ENCODE data around the gene PKD1.

PKD1 gene

DNA sequence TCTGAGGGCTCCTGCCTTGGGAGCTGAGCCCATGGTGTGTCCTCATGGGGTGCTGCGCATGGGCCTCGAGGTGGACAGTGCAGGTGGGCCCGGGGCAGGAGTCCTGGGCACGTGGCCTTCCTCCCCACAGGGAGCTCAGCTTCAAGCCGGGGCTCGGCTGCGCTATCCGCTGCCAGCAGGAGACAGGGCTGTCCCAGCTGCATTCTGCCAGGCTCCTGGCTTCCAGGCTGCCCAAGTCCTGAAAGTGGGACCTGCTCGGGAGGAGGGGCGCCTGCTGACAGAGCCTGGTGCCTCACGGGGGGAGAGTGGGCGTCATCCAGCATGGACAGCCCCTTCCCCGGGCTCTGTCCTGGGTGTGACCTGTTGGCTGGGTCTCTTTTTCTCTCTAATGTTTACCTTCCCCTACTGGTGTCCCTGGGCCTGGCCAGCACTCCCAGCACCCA lies 27.0 kb upstream of the PKD1 start:
- no peak overlapping the region for H3K4me3 ChIP-seq (replicated peaks in 1 of 2; ENCODE audit: low read depth in 2 of 2, low read length in 2 of 2)
- TF ChIP-seq, protein P1, sequence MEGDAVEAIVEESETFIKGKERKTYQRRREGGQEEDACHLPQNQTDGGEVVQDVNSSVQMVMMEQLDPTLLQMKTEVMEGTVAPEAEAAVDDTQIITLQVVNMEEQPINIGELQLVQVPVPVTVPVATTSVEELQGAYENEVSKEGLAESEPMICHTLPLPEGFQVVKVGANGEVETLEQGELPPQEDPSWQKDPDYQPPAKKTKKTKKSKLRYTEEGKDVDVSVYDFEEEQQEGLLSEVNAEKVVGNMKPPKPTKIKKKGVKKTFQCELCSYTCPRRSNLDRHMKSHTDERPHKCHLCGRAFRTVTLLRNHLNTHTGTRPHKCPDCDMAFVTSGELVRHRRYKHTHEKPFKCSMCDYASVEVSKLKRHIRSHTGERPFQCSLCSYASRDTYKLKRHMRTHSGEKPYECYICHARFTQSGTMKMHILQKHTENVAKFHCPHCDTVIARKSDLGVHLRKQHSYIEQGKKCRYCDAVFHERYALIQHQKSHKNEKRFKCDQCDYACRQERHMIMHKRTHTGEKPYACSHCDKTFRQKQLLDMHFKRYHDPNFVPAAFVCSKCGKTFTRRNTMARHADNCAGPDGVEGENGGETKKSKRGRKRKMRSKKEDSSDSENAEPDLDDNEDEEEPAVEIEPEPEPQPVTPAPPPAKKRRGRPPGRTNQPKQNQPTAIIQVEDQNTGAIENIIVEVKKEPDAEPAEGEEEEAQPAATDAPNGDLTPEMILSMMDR (IDR thresholded peaks at IDR 0.05; ENCODE audit: low read depth, low read length), result no peak

DNA sequence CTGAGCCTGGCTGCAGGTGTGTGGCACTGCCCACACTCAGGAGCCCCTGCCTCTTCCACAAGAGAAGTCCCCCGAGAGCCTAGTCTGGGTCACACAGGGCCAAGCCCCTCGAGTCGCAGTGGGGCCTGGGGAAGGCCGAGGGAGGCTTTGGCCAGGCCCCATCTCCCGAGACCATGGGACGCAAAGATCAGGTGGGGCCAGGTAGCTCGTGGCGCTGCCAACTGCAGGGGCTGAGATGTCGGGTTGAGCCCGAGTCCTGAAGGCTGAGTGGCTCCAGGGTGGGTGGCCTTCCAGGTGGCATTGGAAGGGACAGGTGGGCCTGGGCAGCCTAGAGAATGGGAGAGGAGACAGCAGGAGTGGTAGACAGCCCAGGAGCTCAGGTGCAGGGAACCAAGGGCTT lies 26.2 kb upstream of the PKD1 start:
- TF ChIP-seq, protein P1 (IDR thresholded peaks at IDR 0.05; ENCODE audit: low read depth, low read length), result no peak
- H3K4me3 ChIP-seq (replicated peaks in 1 of 2; ENCODE audit: low read depth in 2 of 2, low read length in 2 of 2), result no peak overlapping the region
- no peak for DNase-seq (ENCODE audit: low read depth in 2 of 2)

More for the DNA sequence above, 27.0 kb upstream of the PKD1 start:
- no peak for DNase-seq (ENCODE audit: low read depth in 2 of 2)

DNA sequence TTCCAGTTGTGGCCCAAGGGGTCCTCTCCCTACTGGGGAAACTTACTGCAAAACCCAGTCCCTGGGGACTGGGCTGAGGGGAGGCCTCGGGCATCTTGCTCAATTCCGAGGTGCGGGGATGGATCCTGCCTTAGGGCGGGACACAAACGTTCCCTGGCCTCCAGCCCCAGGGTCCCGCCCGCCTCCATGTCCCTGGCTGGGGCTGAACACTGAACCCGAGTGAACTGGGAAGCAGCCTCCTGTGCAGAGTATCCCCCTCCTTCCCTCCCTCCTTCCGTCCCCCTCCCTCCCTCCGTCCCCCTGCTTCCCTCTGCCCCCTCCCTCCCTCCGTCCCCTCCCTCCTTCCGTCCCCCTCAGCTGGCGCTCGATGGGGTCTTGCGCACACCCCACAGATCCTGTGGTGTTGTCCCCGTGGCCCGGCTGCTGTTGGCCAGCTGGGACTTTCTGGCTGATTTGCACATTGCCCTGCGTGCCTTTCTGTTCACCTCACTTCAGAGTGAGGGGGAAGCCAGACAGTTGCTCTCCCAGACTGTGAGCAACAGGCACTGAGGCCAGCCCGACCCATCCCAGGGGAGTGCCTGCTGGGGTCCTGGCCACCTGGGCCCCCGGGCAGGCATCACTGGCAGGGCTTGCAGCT lies 25.3 kb upstream of the PKD1 start:
- peak overlapping the region in 1 of 2 donors; percentile 14 for H3K4me3 ChIP-seq (replicated peaks in 1 of 2; ENCODE audit: low read depth in 2 of 2, low read length in 2 of 2)
- TF ChIP-seq, protein P1 (IDR thresholded peaks at IDR 0.05; ENCODE audit: low read depth, low read length), result no peak
- DNase-seq (ENCODE audit: low read depth in 2 of 2), result peak; percentile 61 to 82

DNA sequence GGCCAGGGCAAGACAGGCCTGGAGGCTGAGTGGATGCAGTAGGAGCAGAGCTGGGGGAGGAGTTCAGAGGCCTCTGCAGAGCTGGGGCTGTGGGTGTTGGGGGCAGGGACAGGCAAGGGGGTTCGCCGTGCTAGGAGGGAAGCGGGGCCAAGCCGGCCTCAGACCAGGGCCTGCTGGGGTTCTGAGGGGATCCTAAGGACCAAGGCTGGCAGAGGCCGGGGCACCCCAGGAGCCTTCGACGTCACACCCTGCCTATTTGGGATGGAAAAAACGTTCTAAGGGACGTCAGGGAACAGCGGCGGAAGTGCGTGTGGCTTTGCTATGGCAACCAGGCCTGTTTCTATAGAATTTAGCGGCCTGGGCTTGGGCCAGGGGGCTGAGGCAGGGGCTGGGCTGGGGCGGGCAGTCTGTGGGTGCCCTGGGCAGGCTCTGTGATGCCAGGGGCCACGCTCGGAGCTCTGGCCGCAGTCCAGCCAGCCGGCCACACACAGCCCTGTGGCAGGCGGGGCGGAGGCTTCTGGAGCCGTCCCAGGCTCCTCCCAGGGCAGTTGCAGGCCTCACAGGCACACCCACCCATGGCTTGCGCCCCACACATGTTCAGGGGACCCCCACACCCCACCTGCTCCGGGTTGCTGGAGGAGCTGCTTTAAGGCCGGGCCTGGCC lies 23.6 kb upstream of the PKD1 start:
- TF ChIP-seq, protein P1 (IDR thresholded peaks at IDR 0.05; ENCODE audit: low read depth, low read length), result no peak
- peak; percentile 57 to 87 for DNase-seq (ENCODE audit: low read depth in 2 of 2)
- no peak overlapping the region for H3K4me3 ChIP-seq (replicated peaks in 1 of 2; ENCODE audit: low read depth in 2 of 2, low read length in 2 of 2)

DNA sequence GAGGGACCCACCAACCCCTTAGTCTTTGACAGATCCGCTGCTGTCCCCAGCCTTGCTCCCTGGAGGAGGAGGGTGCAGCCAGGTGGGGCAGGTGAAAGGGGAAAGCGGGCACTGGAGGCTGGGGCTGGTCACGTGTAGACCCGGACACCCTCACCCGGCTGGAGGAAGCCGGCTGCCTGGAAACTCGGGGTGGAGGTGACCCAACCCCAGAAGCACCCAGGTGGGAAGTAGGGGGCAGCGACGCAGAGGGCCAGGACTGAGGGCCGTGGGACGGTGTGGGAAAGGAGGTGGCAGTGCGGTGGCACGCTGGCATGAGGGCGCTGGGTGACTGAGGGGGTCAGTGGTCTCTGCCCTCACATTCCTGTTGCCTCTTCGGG lies 22.6 kb upstream of the PKD1 start:
- TF ChIP-seq, protein P1 (IDR thresholded peaks at IDR 0.05; ENCODE audit: low read depth, low read length), result no peak
- no peak overlapping the region for H3K4me3 ChIP-seq (replicated peaks in 1 of 2; ENCODE audit: low read depth in 2 of 2, low read length in 2 of 2)
- DNase-seq (ENCODE audit: low read depth in 2 of 2), result no peak

DNA sequence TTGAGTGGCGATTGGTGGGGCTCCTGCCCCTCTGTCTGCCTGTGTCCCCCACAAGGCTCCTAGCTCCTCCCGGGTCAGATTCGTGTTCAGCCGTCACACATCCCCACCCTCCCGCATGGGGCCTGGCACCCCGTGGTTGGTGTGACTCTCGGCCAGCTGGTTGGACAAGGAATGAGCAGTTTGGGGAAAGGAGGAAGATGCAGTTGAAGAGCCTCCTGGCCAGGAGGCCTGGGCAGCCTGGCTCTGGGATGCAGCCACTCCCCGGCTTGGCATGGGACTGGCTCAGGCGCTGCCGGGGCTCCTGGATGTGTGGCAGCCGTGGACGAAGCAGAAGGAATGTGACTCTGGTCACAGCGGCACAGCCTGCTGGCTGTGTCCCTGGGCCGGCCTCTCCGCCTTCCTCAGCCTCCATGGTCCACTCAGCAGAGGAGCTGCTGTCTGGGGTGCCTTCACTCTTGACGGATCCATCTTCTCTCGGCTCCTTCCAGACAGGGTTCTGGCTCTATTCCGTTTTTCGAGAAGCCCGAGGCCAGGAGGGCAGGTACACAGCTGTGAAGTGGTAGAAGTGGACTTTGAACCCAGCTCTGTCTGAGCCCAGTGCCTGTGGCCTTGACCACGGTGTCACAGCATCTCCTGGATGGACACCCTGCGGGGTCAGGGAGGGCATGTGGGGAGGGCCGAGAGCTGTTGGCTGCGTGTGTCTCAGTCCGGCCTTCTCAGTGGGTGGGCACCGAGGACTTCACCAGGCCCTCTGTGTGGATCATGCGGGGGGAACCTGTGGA lies 22.0 kb upstream of the PKD1 start:
- TF ChIP-seq, protein P1 (IDR thresholded peaks at IDR 0.05; ENCODE audit: low read depth, low read length), result no peak
- peak overlapping the region in 1 of 2 donors; percentile 88 for H3K4me3 ChIP-seq (replicated peaks in 1 of 2; ENCODE audit: low read depth in 2 of 2, low read length in 2 of 2)
- no peak for DNase-seq (ENCODE audit: low read depth in 2 of 2)

Data from cardiac fibroblast (primary cell).